ENCODE data around the gene SCN5A. TPM values are rescaled to one million over a fixed set of nuclear protein-coding genes. Genes with fewer than 3 reads are reported as not detected.

SCN5A gene
- total and polyA plus RNA-seq, 2 of the 13 experiments (the other 11 are each of a cell fraction or from before 2014, with no cell fraction given): 0.22 TPM; not detected in 1

DNA sequence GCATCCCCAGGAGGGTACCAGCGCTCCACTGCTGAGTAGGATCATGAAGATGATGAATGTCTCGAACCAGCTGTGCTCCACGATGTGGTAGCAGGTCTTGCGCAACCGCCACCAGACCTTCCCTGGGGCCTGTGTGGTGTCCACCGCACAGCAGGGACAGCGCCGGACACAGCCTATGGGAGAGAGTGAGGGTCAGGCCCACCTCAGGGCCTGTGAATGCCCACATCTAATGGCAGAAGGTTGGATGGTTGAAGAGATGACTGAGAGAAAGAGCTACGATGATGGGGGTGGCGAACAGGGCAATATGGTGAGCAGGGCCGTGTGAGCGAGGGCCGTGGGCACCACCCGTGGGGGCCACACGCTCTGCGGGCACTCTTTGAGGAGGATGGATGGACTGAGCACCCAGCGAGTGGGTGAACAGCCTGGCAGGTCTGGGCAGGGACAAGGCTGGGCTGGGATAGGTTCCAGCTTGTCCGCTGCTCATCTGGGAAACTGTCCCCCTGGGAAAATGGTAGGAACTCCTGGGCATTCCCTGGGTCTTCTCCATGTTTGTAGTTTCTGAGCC is 74.1 kb downstream of the SCN5A start:
- Histone ChIP-seq H2AFZ (ENCODE audit: low read length) (no peak overlapping the region), H3K4me2 (ENCODE audit: low read depth, low read length) (no peak overlapping the region), H3K79me2 (ENCODE audit: insufficient read depth, low read length) (no peaks in the 10 kb centered on the region), H4K20me1 (ENCODE audit: insufficient read depth, low read length) (no peaks in the 10 kb centered on the region), H3K36me3 (replicated peaks in 1 of 2; ENCODE audit: control insufficient read depth in 1 of 2, insufficient read depth in 2 of 2, low read length in 2 of 2) (no peaks in the 10 kb centered on the region), H3K4me3 (replicated peaks in 1 of 3; ENCODE audit: insufficient read depth in 1 of 3, low read depth in 2 of 3, low read length in 3 of 3) (no peak overlapping the region), H3K4me1 (ENCODE audit: insufficient read depth, low read length) (no peaks in the 10 kb centered on the region), H3K27me3 (ENCODE audit: control insufficient read depth in 1 of 2, insufficient read depth in 2 of 2, low read length in 2 of 2) (peaks cover 0 to 28% of the 10 kb centered on the region in 2 experiments; a peak in 4 of 5 replicates), H3K9me3 (ENCODE audit: low read length) (no peaks in the 10 kb centered on the region), H3K9ac (ENCODE audit: insufficient read depth, low read depth, low read length) (no peak overlapping the region), H3K27ac (ENCODE audit: extremely low read length, insufficient read depth, low read length) (no peak overlapping the region)
- no peak for ATAC-seq
- 54% methylated on average over 16 of the region's 18 CpGs for WGBS (ENCODE audit: low lambda C conversion rate)
- no peak for FAIRE-seq
- CTCF ChIA-PET (ENCODE audit: low intra/inter-chr PET ratio, low total read pairs): no interaction called here
- intact Hi-C loops (cut with micrococcal nuclease; ENCODE audit: unreplicated experiment): no loop called here
- POLR2A ChIA-PET: no interaction called here
- BruUV-seq (replicated peaks): no TSS peak
- no peak for DNase-seq (ENCODE audit: low spot score)
- TF ChIP-seq ZBTB7B (CRISPR knock-in tag; IDR thresholded peaks at IDR 0.05): no peak
- no peak for TF ChIP-seq SOX13 (IDR thresholded peaks at IDR 0.05)
- TF ChIP-seq SOX13 (CRISPR knock-in tag; conservative IDR thresholded peaks at IDR 0.05 in 1 of 2, IDR thresholded peaks at IDR 0.05 in 1 of 2): no peak
- TF ChIP-seq CEBPG (CRISPR knock-in tag; IDR thresholded peaks at IDR 0.05): peak; percentile 62
- TF ChIP-seq CEBPB (IDR thresholded peaks at IDR 0.05; ENCODE audit: borderline replicate concordance, low read depth, low read length): peak; percentile 90
- no peak for TF ChIP-seq HMG20B (CRISPR knock-in tag; conservative IDR thresholded peaks at IDR 0.05)
- TF ChIP-seq HNRNPUL1 (IDR thresholded peaks at IDR 0.05; ENCODE audit: low read depth, low read length): no peak
- no peak for TF ChIP-seq ZFYVE20 (CRISPR knock-in tag; IDR thresholded peaks at IDR 0.05; ENCODE audit: borderline replicate concordance, low read depth)
- in situ Hi-C loops (cut with HindIII; ENCODE audit: extremely low pct_ligation_motif_present, low pct_unique_long_range_greater_than_20kb): no loop called here
